Activated CD8-positive, alpha-beta memory T cell treated with anti-CD3 and anti-CD28 coated beads, Interleukin-2, amount 10 ng/mL, durations not matched to agents 7 days and 5 days (primary cell): ENCODE data around the gene ANP32B. TPM values are rescaled to one million over a fixed set of nuclear protein-coding genes. Genes with fewer than 3 reads are reported as not detected.
"Not testable (repeated sequence)": the region's sequence is repeated elsewhere in the genome, so short reads cannot be mapped to it uniquely, and the experiment has no call there.

Experiments
- ATAC-seq: fragments of 150-1000 bp; cut with Tn5 transposase; one replicate; pipeline ENCODE4 v1.10.0; 2021; ENCODE audit warnings: moderate library complexity
- CTCF ChIA-PET: fragments of 350-600 bp; sonication (Branson Sonifier 250); formaldehyde crosslinking; loops from one replicate; lab custom pipeline; 2021; ENCODE audit warnings: antibody characterized with exemption; lab: Charles Lee
- DNase-seq: peaks from one replicate; pipeline ENCODE4 v3.0.0-alpha.2; 2020
- H3K27ac Mint-ChIP-seq: one replicate; pipeline ENCODE4 v1.8.0; 2021; ENCODE audit warnings: mild to moderate bottlenecking, mixed read lengths
- H3K27me3 Mint-ChIP-seq: one replicate; pipeline ENCODE4 v1.8.0; 2021; ENCODE audit warnings: mixed read lengths
- H3K36me3 Mint-ChIP-seq: one replicate; pipeline ENCODE4 v1.8.0; 2021; ENCODE audit warnings: mild to moderate bottlenecking, mixed read lengths
- H3K4me1 Mint-ChIP-seq: one replicate; pipeline ENCODE4 v1.8.0; 2021; ENCODE audit warnings: mixed read lengths
- H3K4me3 Mint-ChIP-seq: one replicate; pipeline ENCODE4 v1.8.0; 2021; ENCODE audit warnings: mild to moderate bottlenecking, moderate library complexity, mixed read lengths
- H3K9me3 Mint-ChIP-seq: one replicate; pipeline ENCODE4 v1.8.0; 2022; ENCODE audit warnings: low read depth, mixed read lengths
- total RNA-seq, 2 experiments: library from RNA; stranded (reverse); gene quantifications; one replicate each; pipeline ENCODE4 v1.2.3, GENCODE V29; 2021

Gene ANP32B
- total RNA-seq, 2 experiments from 2014 or later, result 299 to 301 TPM

GRCh38 chr9:97985058-97985861 is 2.1 kb downstream of the ANP32B start:
- Mint-ChIP-seq H3K4me1 (peaks cover 53% of the 10 kb centered on the region), H3K27me3 (no peaks in the 10 kb centered on the region), H3K36me3 (peaks cover 16% of the 10 kb centered on the region), H3K9me3 (no peaks in the 10 kb centered on the region), H3K27ac (peak overlapping the region; percentile 93), H3K4me3 (peak overlapping the region; percentile 75)
- DNase-seq (peak; percentile 66), ATAC-seq (peak; percentile 1)
- CTCF ChIA-PET, result interaction anchor here (0.8 to 9.1 kb wide), 6 partner anchors 12 to 62 kb away, joined by 3 to 99 read pairs (median 5); partner anchors contain the start of gene TRMO

GRCh38 chr9:97987487-97987886 is 4.3 kb downstream of the ANP32B start:
- Mint-ChIP-seq H3K4me1 (peaks cover 64% of the 10 kb centered on the region), H3K9me3 (no peaks in the 10 kb centered on the region), H3K27me3 (no peaks in the 10 kb centered on the region), H3K27ac (peak overlapping the region; percentile 14), H3K36me3 (peaks cover 15% of the 10 kb centered on the region), H3K4me3 (no peak overlapping the region)
- ATAC-seq (no peak), DNase-seq (no peak)
- CTCF ChIA-PET, result interaction anchor here (0.6 to 9.1 kb wide), 5 partner anchors 10 to 132 kb away, joined by 3 to 99 read pairs (median 3); partner anchors contain the start of genes TRIM14 and TRMO

GRCh38 chr9:97990259-97990658 is 7.1 kb downstream of the ANP32B start:
- CTCF ChIA-PET, result interaction anchor here (0.7 to 2.4 kb wide), 3 partner anchors 10 to 759 kb away, joined by 3 to 15 read pairs (median 3); partner anchors contain the start of gene TRMO
- no peak for DNase-seq
- Mint-ChIP-seq H3K36me3 (peaks cover 27% of the 10 kb centered on the region), H3K4me1 (peaks cover 89% of the 10 kb centered on the region), H3K9me3 (no peaks in the 10 kb centered on the region), H3K4me3 (no peak overlapping the region), H3K27me3 (no peaks in the 10 kb centered on the region), H3K27ac (peak overlapping the region; percentile 64)
- ATAC-seq, result no peak

- Mint-ChIP-seq H3K9me3 (no peaks in the 10 kb centered on the region), H3K4me3 (no peak overlapping the region), H3K27ac (peak overlapping the region; percentile 81), H3K4me1 (peaks cover 80% of the 10 kb centered on the region), H3K36me3 (peaks cover 29% of the 10 kb centered on the region), H3K27me3 (no peaks in the 10 kb centered on the region)
- ATAC-seq (no peak), DNase-seq (no peak)
- CTCF ChIA-PET, result interaction anchor here (0.6 to 2.4 kb wide), 7 partner anchors 9 to 93 kb away, joined by 3 to 15 read pairs (median 4); partner anchors contain the start of genes ANP32B, NANS and TRMO
These were observed 8.7 kb downstream of the ANP32B start for GRCh38 chr9:97991818-97992217.

GRCh38 chr9:97992219-97992618 is 9.1 kb downstream of the ANP32B start:
- DNase-seq (no peak), ATAC-seq (no peak)
- H3K4me1 Mint-ChIP-seq, result peaks cover 80% of the 10 kb centered on the region
- no peak overlapping the region for H3K4me3 Mint-ChIP-seq
- peak overlapping the region; percentile 81 for H3K27ac Mint-ChIP-seq
- H3K9me3 Mint-ChIP-seq, result no peaks in the 10 kb centered on the region
- no peaks in the 10 kb centered on the region for H3K27me3 Mint-ChIP-seq
- CTCF ChIA-PET, result interaction anchor here (0.6 to 2.4 kb wide), 8 partner anchors 9 to 94 kb away, joined by 3 to 15 read pairs (median 3); partner anchors contain the start of genes ANP32B, NANS and TRMO
- peaks cover 33% of the 10 kb centered on the region for H3K36me3 Mint-ChIP-seq

GRCh38 chr9:97993000-97993399 is 9.9 kb downstream of the ANP32B start:
- Mint-ChIP-seq H3K9me3 (no peaks in the 10 kb centered on the region), H3K27me3 (no peaks in the 10 kb centered on the region), H3K36me3 (peaks cover 36% of the 10 kb centered on the region), H3K4me1 (peaks cover 80% of the 10 kb centered on the region), H3K4me3 (peak overlapping the region; percentile 35), H3K27ac (peak overlapping the region; percentile 81)
- CTCF ChIA-PET, result interaction anchor here (0.7 to 2.2 kb wide), 8 partner anchors 9 to 71 kb away, joined by 3 to 8 read pairs (median 3); partner anchors contain the start of genes ANP32B and TRMO
- ATAC-seq (peak; percentile 84), DNase-seq (no peak)

GRCh38 chr9:97994703-97995102 is 11.6 kb downstream of the ANP32B start:
- Mint-ChIP-seq H3K27me3 (no peaks in the 10 kb centered on the region), H3K4me3 (no peak overlapping the region), H3K36me3 (peaks cover 46% of the 10 kb centered on the region), H3K27ac (no peak overlapping the region), H3K9me3 (no peaks in the 10 kb centered on the region), H3K4me1 (peaks cover 73% of the 10 kb centered on the region)
- ATAC-seq, result no peak
- DNase-seq, result no peak
- CTCF ChIA-PET, result interaction anchor here (1.5 to 1.8 kb wide), 3 partner anchors 8 to 72 kb away, joined by 3 to 6 read pairs (median 4); partner anchors contain the start of gene TRMO

GRCh38 chr9:97996676-97997075 is 13.5 kb downstream of the ANP32B start:
- peaks cover 64% of the 10 kb centered on the region for H3K4me1 Mint-ChIP-seq
- H3K36me3 Mint-ChIP-seq, result peaks cover 58% of the 10 kb centered on the region
- ATAC-seq, H3K27ac Mint-ChIP-seq, H3K27me3 Mint-ChIP-seq, DNase-seq, H3K4me3 Mint-ChIP-seq, H3K9me3 Mint-ChIP-seq: not testable (repeated sequence)
- CTCF ChIA-PET, result interaction anchor here (1.0 to 2.5 kb wide), 6 partner anchors 9 to 73 kb away, joined by 3 to 9 read pairs (median 4); no protein-coding TSS in a partner anchor

- Mint-ChIP-seq H3K27me3 (no peaks in the 10 kb centered on the region), H3K9me3 (no peaks in the 10 kb centered on the region), H3K27ac (no peak overlapping the region), H3K36me3 (peaks cover 60% of the 10 kb centered on the region), H3K4me1 (peaks cover 60% of the 10 kb centered on the region), H3K4me3 (no peak overlapping the region)
- DNase-seq (no peak), ATAC-seq (no peak)
- CTCF ChIA-PET, result interaction anchor here (0.8 to 2.5 kb wide), 9 partner anchors 8 to 74 kb away, joined by 3 to 9 read pairs (median 4); no protein-coding TSS in a partner anchor
These were observed 14.5 kb downstream of the ANP32B start for GRCh38 chr9:97997330-97998276.

- Mint-ChIP-seq H3K36me3 (peaks cover 62% of the 10 kb centered on the region), H3K27me3 (no peaks in the 10 kb centered on the region), H3K4me1 (peaks cover 49% of the 10 kb centered on the region), H3K9me3 (no peaks in the 10 kb centered on the region), H3K27ac (peak overlapping the region; percentile 15), H3K4me3 (no peak overlapping the region)
- DNase-seq, result no peak
- no peak for ATAC-seq
- CTCF ChIA-PET, result interaction anchor here (1.0 to 1.5 kb wide), 4 partner anchors 9 to 79 kb away, joined by 3 to 4 read pairs (median 4); partner anchors contain the start of gene ANP32B
These were observed 19.7 kb downstream of the ANP32B start for GRCh38 chr9:98002808-98003207.

GRCh38 chr9:98006127-98006796 is 23.1 kb downstream of the ANP32B start:
- Mint-ChIP-seq H3K27ac (peak overlapping the region; percentile 66), H3K4me1 (peaks cover 36% of the 10 kb centered on the region), H3K36me3 (peaks cover 69% of the 10 kb centered on the region), H3K9me3 (no peaks in the 10 kb centered on the region), H3K27me3 (no peaks in the 10 kb centered on the region), H3K4me3 (no peak overlapping the region)
- ATAC-seq (no peak), DNase-seq (no peak)
- CTCF ChIA-PET, result interaction anchor here (1.2 to 1.7 kb wide), 4 partner anchors 9 to 23 kb away, joined by 4 to 7 read pairs (median 6); partner anchors contain the start of gene ANP32B
